H1 (cell line): ENCODE results near the gene POU6F2. TPM values are rescaled to one million over a fixed set of nuclear protein-coding genes. Genes with fewer than 3 reads are reported as not detected.

Experiments
- CTCF ChIA-PET: fragments of 300-600 bp; sonication (Branson Sonifier 250); formaldehyde crosslinking; loops from one replicate; lab custom pipeline; 2021; ENCODE audit not compliant: partially characterized antibody; lab: Charles Lee
- POLR2A ChIA-PET: fragments of 300-600 bp; sonication (Branson Sonifier 250); formaldehyde crosslinking; loops from one replicate; lab custom pipeline; 2021; ENCODE audit warnings: inconsistent platforms; ENCODE audit not compliant: partially characterized antibody; lab: Charles Lee
- DNase-seq, 2 experiments: peaks; one replicate each; pipeline versions ENCODE4 v3.0.0 to v3.0.0-alpha.2; 2010 to 2022; ENCODE audit warnings: low spot score in 2 of 2, low read depth in 1 of 2, mixed read lengths in 1 of 2
- FAIRE-seq: peaks from 2 replicates; lab custom pipeline; 2011; peaks lifted over from hg19 to GRCh38; lab: Jason Lieb, UNC
- H2AFZ ChIP-seq: 2 replicates; pipeline ENCODE4 v1.8.1; 2012; ENCODE audit warnings: low read length, inconsistent platforms
- H2AK5ac ChIP-seq: 2 replicates; pipeline ENCODE4 v1.6.1; 2013; ENCODE audit warnings: low read depth, low read length
- H2BK120ac ChIP-seq: replicated peaks from 2 replicates; pipeline ENCODE3; 2013; ENCODE audit warnings: low read depth, low read length, inconsistent platforms
- H2BK12ac ChIP-seq: 2 replicates; pipeline ENCODE4 v1.6.1; 2013; ENCODE audit warnings: low read depth, low read length
- H2BK15ac ChIP-seq: 2 replicates; pipeline ENCODE4 v1.6.1; 2013; ENCODE audit warnings: low read length
- H2BK20ac ChIP-seq: 2 replicates; pipeline ENCODE4 v1.6.1; 2013; ENCODE audit warnings: low read length
- H2BK5ac ChIP-seq: 2 replicates; pipeline ENCODE4 v1.6.1; 2013; ENCODE audit warnings: low read depth, low read length
- H3K14ac ChIP-seq: 2 replicates; pipeline ENCODE4 v1.6.1; 2013; ENCODE audit warnings: inconsistent platforms; ENCODE audit not compliant: insufficient read length
- H3K18ac ChIP-seq: 2 replicates; pipeline ENCODE4 v1.6.1; 2013; ENCODE audit warnings: low read length; ENCODE audit errors: extremely low read depth
- H3K23ac ChIP-seq: 2 replicates; pipeline ENCODE4 v1.6.1; 2013; ENCODE audit warnings: inconsistent platforms; ENCODE audit not compliant: insufficient read length
- H3K23me2 ChIP-seq: 2 replicates; pipeline ENCODE4 v1.6.1; 2013; ENCODE audit warnings: low read depth, low read length
- H3K27ac ChIP-seq: 2 replicates; pipeline ENCODE4 v1.6.1; 2011; ENCODE audit warnings: low read depth, low read length, inconsistent platforms
- H3K27me3 ChIP-seq, 4 experiments: replicated peaks in 1 of 4; 1 replicate in 1 of 4; 2 replicates in 3 of 4; pipeline versions ENCODE4 v1.6.1 to v1.8.1; 2011 to 2013; ENCODE audit warnings: low read length in 3 of 4, mild to moderate bottlenecking in 3 of 4, inconsistent platforms in 2 of 4, mixed read lengths in 2 of 4, moderate library complexity in 1 of 4; ENCODE audit not compliant: control insufficient read depth in 3 of 4, insufficient read depth in 3 of 4; ENCODE audit errors: extremely low read depth in 1 of 4
- H3K36me3 ChIP-seq, 4 experiments: 2 replicates each; pipeline versions ENCODE4 v1.6.1 to v1.8.1; 2011 to 2013; ENCODE audit warnings: mild to moderate bottlenecking in 4 of 4, low read length in 3 of 4, moderate library complexity in 2 of 4, control low read depth in 1 of 4, inconsistent platforms in 1 of 4; ENCODE audit not compliant: insufficient read depth in 4 of 4, control insufficient read depth in 2 of 4
- H3K4ac ChIP-seq: replicated peaks from 2 replicates; pipeline ENCODE3; 2013; ENCODE audit warnings: low read length, low read depth, mixed read lengths, inconsistent platforms; ENCODE audit not compliant: insufficient read length
- H3K4me1 ChIP-seq, 4 experiments: replicated peaks in 1 of 4; 1 replicate in 1 of 4; 2 replicates in 3 of 4; pipeline versions ENCODE4 v1.6.1 to v1.8.1; 2011 to 2013; ENCODE audit warnings: low read length in 3 of 4, inconsistent platforms in 2 of 4, mixed read lengths in 1 of 4; ENCODE audit not compliant: insufficient read depth in 4 of 4, control insufficient read depth in 3 of 4
- H3K4me2 ChIP-seq, 2 experiments: 2 replicates each; pipeline versions ENCODE4 v1.6.1 to v1.8.1; 2011 to 2013; ENCODE audit warnings: low read depth in 2 of 2, low read length in 2 of 2, control low read depth in 1 of 2, inconsistent platforms in 1 of 2, mild to moderate bottlenecking in 1 of 2; ENCODE audit not compliant: insufficient read depth in 1 of 2
- H3K4me3 ChIP-seq, 4 experiments: fragments of 200-600, 300-600 bp in 1 of 4; sonication (generic), shearing (Covaris generic), sonication (Bioruptor Twin) in 1 of 4; 2 replicates each; pipeline versions ENCODE4 v1.5.1 to v1.8.1; 2011 to 2016; ENCODE audit warnings: low read length in 4 of 4, low read depth in 3 of 4, control low read depth in 2 of 4, inconsistent platforms in 2 of 4, mild to moderate bottlenecking in 2 of 4, mixed read lengths in 1 of 4, moderate library complexity in 1 of 4; ENCODE audit not compliant: insufficient read depth in 2 of 4; ENCODE audit errors: extremely low read depth in 1 of 4
- H3K56ac ChIP-seq: replicated peaks from 2 replicates; pipeline ENCODE3; 2013; ENCODE audit warnings: low read depth, mild to moderate bottlenecking, mixed read lengths, low read length, inconsistent platforms; ENCODE audit not compliant: insufficient read length
- H3K79me1 ChIP-seq: 2 replicates; pipeline ENCODE4 v1.6.1; 2013; ENCODE audit warnings: low read depth, low read length, control low read depth
- H3K79me2 ChIP-seq, 2 experiments: 2 replicates each; pipeline versions ENCODE4 v1.6.1 to v1.8.1; 2012 to 2013; ENCODE audit warnings: low read length in 2 of 2, mild to moderate bottlenecking in 2 of 2, inconsistent platforms in 1 of 2; ENCODE audit not compliant: insufficient read depth in 2 of 2, control insufficient read depth in 1 of 2
- H3K9ac ChIP-seq, 4 experiments: replicated peaks in 1 of 4; 1 replicate in 1 of 4; 2 replicates in 3 of 4; pipeline versions ENCODE4 v1.6.1 to v1.8.1; 2011 to 2013; ENCODE audit warnings: low read depth in 3 of 4, low read length in 3 of 4, control low read depth in 2 of 4, mild to moderate bottlenecking in 2 of 4, moderate library complexity in 2 of 4, inconsistent platforms in 1 of 4; ENCODE audit errors: extremely low read depth in 1 of 4
- H3K9me3 ChIP-seq, 2 experiments: 2 replicates each; pipeline versions ENCODE4 v1.6.1 to v1.8.1; 2012 to 2013; ENCODE audit warnings: mild to moderate bottlenecking in 2 of 2, moderate library complexity in 2 of 2, control low read depth in 1 of 2, inconsistent platforms in 1 of 2, low read depth in 1 of 2, low read length in 1 of 2, mixed read lengths in 1 of 2; ENCODE audit not compliant: insufficient read depth in 2 of 2
- H4K20me1 ChIP-seq, 2 experiments: replicated peaks in 1 of 2; 2 replicates each; pipeline versions ENCODE3 to v1.8.1; 2011 to 2013; ENCODE audit warnings: inconsistent platforms in 2 of 2, low read length in 2 of 2, mild to moderate bottlenecking in 1 of 2; ENCODE audit not compliant: insufficient read depth in 2 of 2, control insufficient read depth in 1 of 2
- H4K5ac ChIP-seq: 2 replicates; pipeline ENCODE4 v1.6.1; 2013; ENCODE audit warnings: low read length, low read depth, mixed read lengths, inconsistent platforms; ENCODE audit not compliant: insufficient read length
- H4K8ac ChIP-seq: 2 replicates; pipeline ENCODE4 v1.8.0; 2013; ENCODE audit warnings: mild to moderate bottlenecking, moderate library complexity, low read length, inconsistent platforms; ENCODE audit not compliant: insufficient read depth; ENCODE audit errors: extremely low read depth
- H4K91ac ChIP-seq: replicated peaks from 2 replicates; pipeline ENCODE3; 2013; ENCODE audit warnings: low read length, mixed read lengths, inconsistent platforms; ENCODE audit not compliant: insufficient read length
- CHD1 ChIP-seq: IDR thresholded peaks from 2 replicates; pipeline ENCODE4 v1.6.1; 2012; ENCODE audit warnings: low read depth, low read length, improper control_type of control experiment
- EZH2 ChIP-seq: fragments of 200-600 bp; sonication (generic); IDR thresholded peaks from 2 replicates; pipeline ENCODE4 v1.7.1; 2012; ENCODE audit warnings: low read depth, mild to moderate bottlenecking, moderate library complexity, low read length, inconsistent platforms; ENCODE audit not compliant: severe bottlenecking
- NANOG ChIP-seq: IDR thresholded peaks from 2 replicates; pipeline ENCODE4 v1.6.1; 2011; ENCODE audit warnings: low read length, low read depth, mild to moderate bottlenecking, inconsistent platforms; ENCODE audit not compliant: insufficient read depth, poor library complexity, severe bottlenecking
- SIN3A ChIP-seq, 2 experiments: IDR thresholded peaks in 1 of 2; conservative IDR thresholded peaks in 1 of 2; 2 replicates each; pipeline ENCODE4 v1.6.1; 2011 to 2012; ENCODE audit warnings: low read length in 2 of 2, improper control_type of control experiment in 1 of 2, low read depth in 1 of 2, mild to moderate bottlenecking in 1 of 2
- SIX5 ChIP-seq: IDR thresholded peaks from 2 replicates; pipeline ENCODE4 v1.6.1; 2011; ENCODE audit warnings: mild to moderate bottlenecking, low read depth, low read length
- SP1 ChIP-seq: IDR thresholded peaks from 2 replicates; pipeline ENCODE4 v1.6.1; 2011; ENCODE audit warnings: low read depth, low read length
- WGBS, 2 experiments: shearing (Covaris generic) in 1 of 2; methylation state at CpG; one replicate each; pipeline versions ENCODE4 v1.1.6 to v1.1.7; 2013 to 2015; ENCODE audit warnings: low lambda C conversion rate in 2 of 2, mixed read lengths in 2 of 2, inconsistent platforms in 1 of 2, low coverage in 1 of 2, missing lambda C conversion rate in 1 of 2; ENCODE audit not compliant: insufficient replicate concordance in 2 of 2, insufficient coverage in 1 of 2, insufficient read length in 1 of 2; ENCODE audit errors: extremely low coverage in 1 of 2, missing lambda C conversion rate in 1 of 2; 5-methylcytosine and 5-hydroxymethylcytosine counted together
- polyA plus RNA-seq, 7 experiments: library from polyadenylated mRNA; depleted of rRNA in 3 of 7; stranded (reverse) in 5 of 7; unstranded in 2 of 7; fragments of >200 nt in 5 of 7; fragments of 200-250 nt in 2 of 7; gene quantifications; 1 replicate in 5 of 7; 2 replicates in 1 of 7; 4 replicates in 1 of 7; pipeline versions ENCODE4 v1.2.1 to v1.2.3, GENCODE V29; 2011 to 2013; ENCODE audit warnings: missing spikeins in 2 of 7, mixed read lengths in 2 of 7
- total RNA-seq: library from RNA; stranded (reverse); fragmentation: NEBNext Ultra II Directional; extraction: Animal tissue kit (Norgen Biotek cat#: 25700); gene quantifications from 2 replicates; pipeline ENCODE4 v1.2.1, GENCODE V29; 2021
- TF ChIP-seq, protein P1 (sequence below): IDR thresholded peaks from 2 replicates; pipeline ENCODE4 v1.6.1; 2012; ENCODE audit warnings: inconsistent platforms
- TF ChIP-seq, protein P2 (sequence below), 3 experiments: IDR thresholded peaks; 1 replicate in 2 of 3; 2 replicates in 1 of 3; pipeline versions ENCODE4 v1.5.1 to v1.6.1; 2011; ENCODE audit warnings: low read length in 3 of 3, mild to moderate bottlenecking in 3 of 3, inconsistent platforms in 2 of 3, low read depth in 1 of 3, moderate library complexity in 1 of 3; ENCODE audit not compliant: insufficient read depth in 1 of 3; ENCODE audit errors: control extremely low read depth in 1 of 3

POU6F2 gene
- total and polyA plus RNA-seq, 2 of the 8 experiments (the other 6 are each of a cell fraction or from before 2014, with no cell fraction given), result 1.1 to 2.0 TPM

DNA sequence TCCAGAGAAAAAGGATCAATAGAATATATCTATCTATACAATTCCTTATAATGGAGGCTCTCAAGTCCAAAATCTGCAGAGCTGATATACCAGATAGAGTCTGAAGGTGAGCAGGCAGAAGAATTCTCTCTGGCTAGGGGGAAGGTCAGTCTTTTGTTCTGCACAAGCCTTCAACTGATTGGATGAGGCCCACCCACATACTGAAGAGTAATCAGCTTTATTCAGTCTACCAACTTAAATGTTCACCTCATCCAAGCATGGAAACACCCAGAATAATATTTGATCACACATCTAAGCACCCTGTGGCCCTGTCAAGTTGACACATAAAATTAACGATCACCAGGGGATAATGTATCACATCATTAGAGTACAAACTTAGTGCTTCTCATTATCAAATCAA, 394.7 kb downstream of the POU6F2 start:
- Histone ChIP-seq H4K8ac (no peak overlapping the region), H3K23ac (no peak overlapping the region), H3K36me3 (no peaks in the 10 kb centered on the region), H3K9ac (no peak overlapping the region), H4K5ac (no peak overlapping the region), H4K20me1 (no peaks in the 10 kb centered on the region), H2AFZ (no peak overlapping the region), H3K56ac (no peak overlapping the region), H3K18ac (no peak overlapping the region), H3K4ac (no peak overlapping the region), H3K4me1 (peaks cover 0 to 8% (median 3%) of the 10 kb centered on the region in 4 experiments; a peak in 4 of 7 replicates), H3K23me2 (no peaks in the 10 kb centered on the region), H3K27ac (no peak overlapping the region), H3K4me2 (no peak overlapping the region), H3K79me1 (no peaks in the 10 kb centered on the region), H2BK12ac (no peak overlapping the region), H2AK5ac (no peak overlapping the region), H3K79me2 (no peaks in the 10 kb centered on the region), H3K14ac (no peak overlapping the region), H3K27me3 (no peaks in the 10 kb centered on the region), H4K91ac (no peak overlapping the region), H2BK20ac (no peak overlapping the region), H2BK120ac (no peak overlapping the region), H2BK5ac (no peak overlapping the region), H3K9me3 (peaks cover 0 to 2% of the 10 kb centered on the region in 2 experiments; a peak in 1 of 4 replicates), H3K4me3 (no peak overlapping the region), H2BK15ac (no peak overlapping the region)
- ChIA-PET CTCF (interaction anchor here (1.0 kb wide), 1 partner anchor 14 kb away, joined by 3 read pairs; no protein-coding TSS in a partner anchor), POLR2A (no interaction called here)
- FAIRE-seq (no peak), DNase-seq (no peak)
- 100% methylated on average over 1 of the region's 1 CpG; no CpG with 5 or more reads in 1 of the 2 experiments for WGBS, 2 experiments
- TF ChIP-seq CHD1 (no peak), SIX5 (no peak), SP1 (no peak), SIN3A (conservative IDR thresholded peaks at IDR 0.05 in 1 of 2, IDR thresholded peaks at IDR 0.05 in 1 of 2; ENCODE audit: low read depth in 1 of 2, low read length in 2 of 2) (no peak), NANOG (no peak), EZH2 (no peak)
- TF ChIP-seq, protein P1, sequence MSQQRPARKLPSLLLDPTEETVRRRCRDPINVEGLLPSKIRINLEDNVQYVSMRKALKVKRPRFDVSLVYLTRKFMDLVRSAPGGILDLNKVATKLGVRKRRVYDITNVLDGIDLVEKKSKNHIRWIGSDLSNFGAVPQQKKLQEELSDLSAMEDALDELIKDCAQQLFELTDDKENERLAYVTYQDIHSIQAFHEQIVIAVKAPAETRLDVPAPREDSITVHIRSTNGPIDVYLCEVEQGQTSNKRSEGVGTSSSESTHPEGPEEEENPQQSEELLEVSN, result no peak
- TF ChIP-seq, protein P2, sequence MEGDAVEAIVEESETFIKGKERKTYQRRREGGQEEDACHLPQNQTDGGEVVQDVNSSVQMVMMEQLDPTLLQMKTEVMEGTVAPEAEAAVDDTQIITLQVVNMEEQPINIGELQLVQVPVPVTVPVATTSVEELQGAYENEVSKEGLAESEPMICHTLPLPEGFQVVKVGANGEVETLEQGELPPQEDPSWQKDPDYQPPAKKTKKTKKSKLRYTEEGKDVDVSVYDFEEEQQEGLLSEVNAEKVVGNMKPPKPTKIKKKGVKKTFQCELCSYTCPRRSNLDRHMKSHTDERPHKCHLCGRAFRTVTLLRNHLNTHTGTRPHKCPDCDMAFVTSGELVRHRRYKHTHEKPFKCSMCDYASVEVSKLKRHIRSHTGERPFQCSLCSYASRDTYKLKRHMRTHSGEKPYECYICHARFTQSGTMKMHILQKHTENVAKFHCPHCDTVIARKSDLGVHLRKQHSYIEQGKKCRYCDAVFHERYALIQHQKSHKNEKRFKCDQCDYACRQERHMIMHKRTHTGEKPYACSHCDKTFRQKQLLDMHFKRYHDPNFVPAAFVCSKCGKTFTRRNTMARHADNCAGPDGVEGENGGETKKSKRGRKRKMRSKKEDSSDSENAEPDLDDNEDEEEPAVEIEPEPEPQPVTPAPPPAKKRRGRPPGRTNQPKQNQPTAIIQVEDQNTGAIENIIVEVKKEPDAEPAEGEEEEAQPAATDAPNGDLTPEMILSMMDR (IDR thresholded peaks at IDR 0.05; ENCODE audit: control extremely low read depth in 1 of 3, insufficient read depth in 1 of 3, low read depth in 1 of 3, low read length in 3 of 3), result no peak
